HUES6 (cell line): ENCODE measurements around the gene ARMC9.

Source experiments
- H3K27ac ChIP-seq: 2 replicates; pipeline ENCODE4 v1.7.0; 2013; ENCODE audit warnings: low read depth, mild to moderate bottlenecking, low read length, inconsistent platforms
- H3K27me3 ChIP-seq: 2 replicates; pipeline ENCODE4 v1.6.1; 2013; ENCODE audit warnings: low read length; ENCODE audit not compliant: control insufficient read depth, insufficient read depth
- H3K36me3 ChIP-seq: 2 replicates; pipeline ENCODE4 v1.6.1; 2013; ENCODE audit warnings: low read length; ENCODE audit not compliant: control insufficient read depth, insufficient read depth
- H3K4me1 ChIP-seq: 2 replicates; pipeline ENCODE4 v1.6.1; 2013; ENCODE audit warnings: low read length; ENCODE audit not compliant: control insufficient read depth, insufficient read depth
- H3K4me3 ChIP-seq: 2 replicates; pipeline ENCODE4 v1.5.1; 2013; ENCODE audit warnings: low read depth, low read length
- H3K9ac ChIP-seq: one replicate; pipeline ENCODE4 v1.6.1; 2013; ENCODE audit warnings: mild to moderate bottlenecking, low read length
- H3K9me3 ChIP-seq: 2 replicates; pipeline ENCODE4 v1.6.1; 2013; ENCODE audit warnings: low read depth, low read length; ENCODE audit not compliant: control insufficient read depth, insufficient read depth

The ARMC9 gene

DNA sequence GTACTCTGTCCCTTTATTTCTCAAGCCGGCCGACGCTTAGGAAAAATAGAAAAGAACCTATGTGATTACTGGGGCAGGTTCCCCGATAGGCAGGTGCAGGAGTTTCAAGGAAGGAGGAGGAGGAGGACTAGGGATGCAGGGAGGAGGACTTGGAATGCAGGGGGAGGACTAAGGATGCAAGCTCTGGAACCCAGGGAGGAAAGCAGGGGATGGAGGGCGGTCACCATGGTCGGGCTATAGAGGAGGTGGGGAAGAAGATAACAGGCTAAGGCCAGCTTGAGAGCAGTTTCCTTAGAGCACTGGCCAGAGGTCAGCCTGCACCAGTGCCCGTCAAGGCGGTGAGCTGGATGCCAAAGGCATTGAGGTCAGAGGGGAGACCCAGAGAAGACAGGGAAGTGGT, 178.4 kb downstream of the ARMC9 start:
- peak overlapping the region; percentile 87 for H3K9ac ChIP-seq
- peak overlapping the region; percentile 94 for H3K27ac ChIP-seq

DNA sequence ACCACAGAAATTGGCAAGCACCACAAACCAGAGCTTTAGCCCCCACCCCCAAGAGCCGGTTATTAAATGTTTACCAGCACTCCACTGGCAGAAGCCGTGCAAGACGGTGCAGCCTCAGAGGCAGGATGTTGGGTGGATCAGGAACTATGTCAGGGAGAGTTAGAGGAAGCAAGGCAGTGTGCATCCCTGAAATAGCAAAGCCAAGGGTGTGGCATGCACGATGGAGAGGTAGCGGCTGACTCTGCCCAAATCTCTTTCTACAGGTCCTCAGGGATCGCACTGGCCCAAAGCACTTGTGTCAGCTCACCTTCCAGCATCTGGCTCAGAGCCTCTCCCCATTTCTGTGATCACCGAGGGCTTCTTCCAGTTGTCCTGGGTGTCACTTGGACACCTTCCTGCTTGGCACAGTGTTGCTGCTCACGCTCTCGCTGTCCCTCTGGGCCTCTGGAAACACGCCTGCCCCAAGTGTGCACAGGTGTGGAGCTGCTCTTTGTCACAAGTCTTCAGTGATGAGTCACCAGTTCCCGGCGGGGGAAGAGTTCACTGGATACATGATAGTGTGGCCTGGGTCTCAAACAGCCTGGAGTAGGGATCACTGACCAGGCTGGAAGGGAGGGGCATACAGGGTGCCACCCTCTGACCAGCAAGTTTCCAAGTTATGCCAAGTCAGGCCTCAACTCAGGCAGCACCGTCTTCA, 179.7 kb downstream of the ARMC9 start:
- Histone ChIP-seq H3K27me3 (no peaks in the 10 kb centered on the region), H3K4me3 (no peak overlapping the region), H3K27ac (peak overlapping the region; percentile 94; the same call in 1 of the 2 replicates), H3K4me1 (peaks cover 37% of the 10 kb centered on the region), H3K9ac (peak overlapping the region; percentile 38), H3K36me3 (no peaks in the 10 kb centered on the region), H3K9me3 (no peaks in the 10 kb centered on the region)

More for the DNA sequence above, 178.4 kb downstream of the ARMC9 start:
- Histone ChIP-seq H3K27me3 (no peaks in the 10 kb centered on the region), H3K36me3 (no peaks in the 10 kb centered on the region), H3K4me1 (peaks cover 37% of the 10 kb centered on the region), H3K4me3 (no peak overlapping the region; the same call in 1 of the 2 replicates), H3K9me3 (no peaks in the 10 kb centered on the region)

DNA sequence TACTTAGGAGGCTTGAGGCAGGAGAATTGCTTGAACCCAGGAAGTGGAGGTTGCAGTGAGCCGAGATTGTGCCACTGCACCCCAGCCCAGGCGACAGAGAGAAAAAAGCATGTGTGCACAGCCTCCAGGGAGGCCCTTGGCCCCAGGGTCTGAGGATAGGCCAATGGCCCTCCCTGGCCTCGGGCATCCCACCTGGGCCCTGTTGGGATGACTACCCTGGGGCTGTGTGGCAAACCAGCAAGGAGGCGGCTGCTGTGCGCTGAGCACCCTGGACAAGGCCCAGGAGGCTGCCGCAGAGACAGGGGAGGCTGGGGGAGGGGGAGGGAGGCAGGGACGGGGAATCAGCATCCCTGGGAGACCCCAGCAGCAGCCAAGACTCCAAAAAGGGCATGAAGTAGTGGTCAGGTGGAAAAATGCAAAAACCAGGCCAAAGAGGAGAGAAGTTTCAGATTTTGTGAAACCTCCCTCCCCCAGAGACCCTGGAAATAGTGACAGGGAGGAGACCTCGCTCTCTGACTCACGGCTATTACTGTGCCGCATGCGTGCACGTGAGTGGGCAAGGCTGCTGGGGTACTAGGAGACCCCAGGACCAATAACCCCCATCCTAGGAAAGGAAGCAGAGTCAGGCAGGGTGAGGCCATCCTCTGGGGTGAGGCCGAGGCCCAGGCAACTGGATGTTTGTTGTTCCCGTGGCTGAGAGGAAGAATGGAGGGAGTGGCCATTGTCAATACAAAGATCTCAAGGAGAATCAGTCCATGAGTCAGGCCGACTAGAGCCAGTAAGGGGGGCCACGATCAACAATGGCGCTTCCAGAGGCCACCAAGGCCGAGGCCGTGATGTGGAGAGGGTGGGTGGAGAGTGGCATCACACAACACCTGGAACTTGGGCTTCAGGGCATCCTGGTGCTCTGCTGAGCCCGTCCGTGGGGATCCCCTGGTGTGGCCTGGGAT, 181.1 kb downstream of the ARMC9 start:
- H3K27me3 ChIP-seq = no peaks in the 10 kb centered on the region
- peaks cover 37% of the 10 kb centered on the region for H3K4me1 ChIP-seq
- peaks cover under 1% of the 10 kb centered on the region; the same call in 1 of the 2 replicates for H3K9me3 ChIP-seq
- H3K36me3 ChIP-seq = no peaks in the 10 kb centered on the region
- H3K9ac ChIP-seq = no peak overlapping the region
- H3K4me3 ChIP-seq = no peak overlapping the region
- H3K27ac ChIP-seq = no peak overlapping the region

DNA sequence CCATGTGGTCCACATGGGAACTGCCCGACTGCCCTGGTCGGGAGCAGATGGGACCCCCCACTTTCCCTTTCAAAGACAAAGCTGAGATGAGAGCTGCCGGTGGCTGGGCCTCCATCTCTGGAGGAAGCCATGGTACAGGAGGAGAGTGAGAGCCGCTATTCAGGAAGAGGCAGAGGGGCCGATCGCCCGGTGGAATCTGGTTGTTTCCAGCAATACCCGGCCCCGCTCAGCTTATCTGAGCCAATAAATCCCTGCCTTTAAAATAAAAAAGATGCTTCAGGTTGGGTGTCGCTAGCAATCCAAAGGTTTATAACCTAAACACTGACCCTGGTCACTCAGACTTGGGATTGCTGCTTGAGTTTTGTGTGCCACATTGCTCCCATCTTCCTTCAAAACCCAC, 181.9 kb downstream of the ARMC9 start:
- Histone ChIP-seq H3K36me3 (no peaks in the 10 kb centered on the region), H3K4me1 (peaks cover 30% of the 10 kb centered on the region), H3K9ac (no peak overlapping the region), H3K27me3 (no peaks in the 10 kb centered on the region), H3K9me3 (peaks cover 8% of the 10 kb centered on the region), H3K4me3 (no peak overlapping the region), H3K27ac (no peak overlapping the region)

DNA sequence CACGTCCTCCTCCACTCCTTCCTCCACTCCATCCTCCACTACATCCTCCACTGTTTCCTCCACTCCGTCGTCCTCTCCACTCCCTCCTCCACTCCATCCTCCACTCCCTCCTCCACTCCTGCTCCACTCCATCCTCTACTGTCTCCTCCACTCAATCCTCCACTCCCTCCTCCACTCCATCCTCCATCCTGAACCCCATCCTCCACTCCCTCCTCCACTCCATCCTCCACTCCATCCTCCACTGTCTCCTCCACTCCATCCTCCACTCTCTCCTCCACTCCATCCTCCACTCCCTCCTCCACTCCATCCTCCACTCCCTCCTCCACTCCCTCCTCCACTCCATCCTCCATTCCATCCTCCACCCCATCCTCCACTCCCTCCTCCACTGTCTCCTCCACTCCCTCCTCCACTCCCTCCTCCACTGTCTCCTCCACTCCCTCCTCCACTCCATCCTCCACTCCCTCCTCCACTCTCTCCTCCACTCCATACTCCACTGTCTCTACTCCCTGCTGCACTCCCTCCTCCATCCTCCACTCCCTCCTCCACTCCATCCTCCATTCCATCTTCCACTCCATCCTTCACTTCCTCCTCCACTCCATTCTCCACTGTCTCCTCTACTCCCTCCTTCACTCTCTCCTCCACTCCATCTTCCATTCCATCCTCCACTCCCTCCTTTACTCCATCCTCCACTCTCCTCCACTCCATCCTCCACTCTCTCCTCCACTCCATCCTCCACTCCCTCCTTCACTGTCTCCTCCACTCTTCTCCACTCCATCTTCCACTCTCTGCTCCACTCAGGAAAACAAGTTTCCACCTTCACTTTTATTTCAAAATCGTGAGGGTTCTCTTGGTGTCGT, 182.8 kb downstream of the ARMC9 start:
- H3K27ac ChIP-seq = no peak overlapping the region
- no peaks in the 10 kb centered on the region for H3K36me3 ChIP-seq
- H3K27me3 ChIP-seq = no peaks in the 10 kb centered on the region
- H3K4me3 ChIP-seq = no peak overlapping the region
- H3K9ac ChIP-seq = no peak overlapping the region
- H3K4me1 ChIP-seq = peaks cover 22% of the 10 kb centered on the region
- peaks cover 12% of the 10 kb centered on the region for H3K9me3 ChIP-seq

DNA sequence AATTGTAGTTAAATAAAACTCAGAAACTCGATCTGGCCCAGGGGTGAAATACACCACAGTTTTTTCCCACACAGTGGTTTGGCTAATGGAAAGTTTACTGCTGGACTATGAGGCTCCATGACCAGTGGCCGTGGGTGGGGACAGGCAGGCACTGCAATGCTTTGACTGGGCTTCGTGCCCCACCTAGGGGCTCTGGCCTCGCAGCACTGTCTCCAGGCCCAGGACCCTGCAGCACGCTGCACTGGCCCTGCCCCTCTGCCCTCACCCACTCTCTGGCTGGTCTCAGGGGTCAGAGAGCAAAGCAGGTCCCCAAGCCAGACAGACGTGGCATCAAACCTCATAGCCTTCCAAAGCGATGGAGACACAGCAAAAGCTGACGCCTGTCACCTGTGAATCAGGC, 183.7 kb downstream of the ARMC9 start:
- Histone ChIP-seq H3K4me3 (no peak overlapping the region), H3K27ac (no peak overlapping the region), H3K27me3 (no peaks in the 10 kb centered on the region), H3K36me3 (no peaks in the 10 kb centered on the region), H3K9me3 (peaks cover 12% of the 10 kb centered on the region), H3K4me1 (peaks cover 17% of the 10 kb centered on the region), H3K9ac (no peak overlapping the region)

DNA sequence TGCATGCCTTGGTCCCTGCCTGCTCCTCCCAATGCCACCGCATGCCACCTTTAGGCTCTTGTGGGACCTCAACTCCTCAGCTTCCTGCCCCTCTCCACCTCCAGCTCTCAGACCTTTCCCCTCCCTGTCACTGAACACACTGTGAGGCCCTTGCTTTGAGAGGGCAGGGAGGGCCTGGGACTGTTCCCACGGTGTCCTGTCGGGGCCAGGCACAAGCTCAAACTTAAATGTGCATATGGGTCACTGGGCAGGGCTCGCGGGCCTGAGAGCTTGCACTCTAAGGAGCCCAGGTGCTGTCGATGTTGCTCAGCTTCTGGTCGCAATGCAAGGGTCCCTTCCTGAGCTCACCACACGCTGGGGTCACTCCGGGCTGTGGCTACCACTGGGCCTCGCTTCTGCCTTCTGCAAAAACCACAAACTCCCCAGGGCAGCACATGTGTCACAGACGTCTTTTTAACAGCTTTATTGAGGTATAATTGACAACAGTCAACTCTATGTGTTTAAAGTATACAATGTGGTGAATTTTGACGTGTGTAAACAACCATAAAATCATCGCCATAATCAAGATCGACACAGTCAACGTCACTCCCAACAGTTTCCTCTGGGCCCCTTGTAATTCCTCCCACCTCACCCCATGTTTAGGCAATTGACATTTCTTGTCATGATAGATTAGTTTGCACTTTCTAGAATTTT, 185.1 kb downstream of the ARMC9 start:
- H3K9me3 ChIP-seq = peaks cover 12% of the 10 kb centered on the region
- H3K27me3 ChIP-seq = no peaks in the 10 kb centered on the region
- H3K9ac ChIP-seq = no peak overlapping the region
- no peak overlapping the region for H3K4me3 ChIP-seq
- H3K36me3 ChIP-seq = no peaks in the 10 kb centered on the region
- H3K4me1 ChIP-seq = peaks cover 13% of the 10 kb centered on the region
- H3K27ac ChIP-seq = no peak overlapping the region

DNA sequence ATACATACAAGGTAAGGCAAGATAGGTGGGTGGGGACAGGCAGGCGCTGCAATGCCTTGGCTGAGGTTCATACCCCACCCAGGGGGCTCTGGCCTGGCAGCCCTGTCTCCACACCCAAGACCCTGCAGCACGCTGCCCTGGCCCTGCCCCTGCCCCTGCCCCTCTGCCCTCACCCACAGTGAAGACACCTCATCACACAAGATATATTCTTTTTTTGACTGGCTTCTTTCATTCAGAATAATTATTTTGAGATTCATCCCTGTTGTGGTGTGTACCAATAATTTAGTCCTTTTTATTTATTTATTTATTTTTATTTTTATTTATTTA, 185.6 kb downstream of the ARMC9 start:
- H3K4me1 ChIP-seq = peaks cover 16% of the 10 kb centered on the region
- no peak overlapping the region for H3K27ac ChIP-seq
- no peak overlapping the region for H3K9ac ChIP-seq
- no peaks in the 10 kb centered on the region for H3K27me3 ChIP-seq
- no peaks in the 10 kb centered on the region for H3K36me3 ChIP-seq
- peaks cover 12% of the 10 kb centered on the region for H3K9me3 ChIP-seq
- no peak overlapping the region for H3K4me3 ChIP-seq

DNA sequence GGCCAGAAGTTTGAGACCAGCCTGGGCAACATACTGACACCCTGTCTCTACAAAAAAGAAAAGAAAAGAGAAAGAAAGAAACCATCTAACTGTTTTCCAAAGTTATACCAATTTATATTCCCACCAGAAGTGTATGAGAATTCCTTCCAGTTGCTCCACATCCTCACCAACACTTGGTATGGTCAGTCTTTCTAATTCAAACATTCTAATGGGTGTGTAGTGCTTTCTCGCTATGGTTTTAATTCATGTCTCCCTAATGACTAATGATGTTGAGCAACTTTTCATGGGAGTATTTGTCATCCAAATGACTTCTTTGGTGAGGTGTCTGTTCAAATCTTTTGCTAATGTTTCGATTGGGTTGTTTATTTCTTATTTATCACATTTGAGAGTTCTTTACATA, 186.5 kb downstream of the ARMC9 start:
- no peak overlapping the region for H3K9ac ChIP-seq
- no peaks in the 10 kb centered on the region for H3K27me3 ChIP-seq
- no peak overlapping the region for H3K27ac ChIP-seq
- no peak overlapping the region for H3K4me3 ChIP-seq
- peaks cover 11% of the 10 kb centered on the region for H3K4me1 ChIP-seq
- no peaks in the 10 kb centered on the region for H3K36me3 ChIP-seq
- H3K9me3 ChIP-seq = peaks cover 12% of the 10 kb centered on the region

DNA sequence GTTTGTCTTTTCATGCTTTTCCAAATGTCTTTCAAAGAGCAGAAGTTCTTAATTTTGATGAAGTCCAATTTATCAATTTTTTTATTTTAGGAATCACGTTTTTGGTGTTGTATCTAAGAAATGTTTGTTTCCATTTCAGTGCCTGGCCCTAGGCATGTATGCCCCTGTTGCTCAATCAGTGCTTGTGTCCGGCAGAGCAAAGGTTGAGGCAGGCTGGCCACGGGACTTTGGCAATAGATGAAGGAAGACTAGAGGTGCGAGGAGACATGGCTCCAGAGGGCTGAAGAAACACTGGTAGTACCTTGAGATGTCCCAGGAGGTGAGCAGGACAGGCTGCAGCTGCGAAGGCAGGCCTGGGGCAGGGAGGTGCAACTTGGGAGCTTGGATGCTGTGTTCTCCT, 187.0 kb downstream of the ARMC9 start:
- Histone ChIP-seq H3K4me3 (no peak overlapping the region), H3K4me1 (peaks cover 10% of the 10 kb centered on the region; the same call in 1 of the 2 replicates), H3K27ac (no peak overlapping the region), H3K9me3 (peaks cover 12% of the 10 kb centered on the region), H3K9ac (no peak overlapping the region), H3K36me3 (no peaks in the 10 kb centered on the region), H3K27me3 (no peaks in the 10 kb centered on the region)
